Activated CD4-positive, alpha-beta memory T cell treated with anti-CD3 and anti-CD28 coated beads for 36 hours (primary cell): ENCODE measurements around the gene CPLANE1. TPM values are rescaled to one million over a fixed set of nuclear protein-coding genes. Genes with fewer than 3 reads are reported as not detected.

Experiments used
- CTCF ChIA-PET: fragments of 350-600 bp; sonication (Branson Sonifier 250); formaldehyde crosslinking; loops from one replicate; lab custom pipeline; 2021; ENCODE audit warnings: antibody characterized with exemption, inconsistent platforms; lab: Charles Lee
- POLR2A ChIA-PET: fragments of 350-600 bp; sonication (Branson Sonifier 250); formaldehyde crosslinking; loops from one replicate; lab custom pipeline; 2021; ENCODE audit warnings: antibody characterized with exemption; lab: Charles Lee
- DNase-seq: peaks from one replicate; pipeline ENCODE4 v3.0.0-alpha.2; 2020
- H3K27ac Mint-ChIP-seq: one replicate; pipeline ENCODE4 v1.8.0; 2021; ENCODE audit warnings: mixed read lengths
- H3K27me3 Mint-ChIP-seq: one replicate; pipeline ENCODE4 v1.8.0; 2021; ENCODE audit warnings: mixed read lengths
- H3K36me3 Mint-ChIP-seq: one replicate; pipeline ENCODE4 v1.8.0; 2021; ENCODE audit warnings: mixed read lengths
- H3K4me1 Mint-ChIP-seq: one replicate; pipeline ENCODE4 v1.8.0; 2021; ENCODE audit warnings: low read depth, mixed read lengths
- H3K4me3 Mint-ChIP-seq: one replicate; pipeline ENCODE4 v1.8.0; 2021; ENCODE audit warnings: mild to moderate bottlenecking, mixed read lengths
- H3K9me3 Mint-ChIP-seq: one replicate; pipeline ENCODE4 v1.8.0; 2021; ENCODE audit warnings: mixed read lengths
- intact Hi-C: fragments of 100-400 bp; cut with micrococcal nuclease; formaldehyde crosslinking; loops from one replicate; pipeline ENCODE4 v1.15.1; 2023
- total RNA-seq, 2 experiments: library from RNA; stranded (reverse); gene quantifications; one replicate each; pipeline ENCODE4 v1.2.3, GENCODE V29; 2021

Gene CPLANE1
- total RNA-seq, 2 experiments from 2014 or later, result 4.4 to 5.8 TPM

DNA sequence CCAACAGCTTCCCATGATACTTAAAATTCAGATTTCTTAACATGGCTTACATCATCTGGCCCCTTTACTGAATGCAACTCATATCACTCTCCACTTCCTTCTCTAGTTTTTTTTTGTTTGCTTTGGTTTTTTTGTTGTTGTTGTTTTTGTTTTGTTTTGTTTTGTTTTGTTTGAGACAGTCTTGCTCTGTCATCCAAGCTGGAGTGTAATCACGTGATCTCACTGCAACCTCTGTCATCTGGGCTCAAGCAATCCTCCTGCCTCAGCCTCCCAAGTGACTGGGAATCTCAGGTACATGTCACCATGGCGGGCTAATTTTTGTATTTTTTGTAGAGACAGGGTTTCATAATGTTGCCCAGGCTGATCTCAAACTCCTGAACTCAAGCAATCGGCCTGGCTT, 41.4 kb downstream of the CPLANE1 start:
- Mint-ChIP-seq H3K27me3 (no peaks in the 10 kb centered on the region), H3K36me3 (peaks cover 4% of the 10 kb centered on the region), H3K9me3 (no peaks in the 10 kb centered on the region), H3K27ac (no peak overlapping the region), H3K4me3 (no peak overlapping the region), H3K4me1 (no peaks in the 10 kb centered on the region)
- intact Hi-C loops, result no loop called here
- ChIA-PET POLR2A (no interaction called here), CTCF (no interaction called here)
- no peak for DNase-seq

GRCh38 chr5:37206736-37207135, 42.4 kb downstream of the CPLANE1 start:
- ChIA-PET POLR2A (no interaction called here), CTCF (no interaction called here)
- Mint-ChIP-seq H3K27me3 (no peaks in the 10 kb centered on the region), H3K9me3 (no peaks in the 10 kb centered on the region), H3K27ac (no peak overlapping the region), H3K4me3 (no peak overlapping the region), H3K4me1 (no peaks in the 10 kb centered on the region), H3K36me3 (peaks cover 4% of the 10 kb centered on the region)
- DNase-seq, result no peak
- intact Hi-C loops, result no loop called here

DNA sequence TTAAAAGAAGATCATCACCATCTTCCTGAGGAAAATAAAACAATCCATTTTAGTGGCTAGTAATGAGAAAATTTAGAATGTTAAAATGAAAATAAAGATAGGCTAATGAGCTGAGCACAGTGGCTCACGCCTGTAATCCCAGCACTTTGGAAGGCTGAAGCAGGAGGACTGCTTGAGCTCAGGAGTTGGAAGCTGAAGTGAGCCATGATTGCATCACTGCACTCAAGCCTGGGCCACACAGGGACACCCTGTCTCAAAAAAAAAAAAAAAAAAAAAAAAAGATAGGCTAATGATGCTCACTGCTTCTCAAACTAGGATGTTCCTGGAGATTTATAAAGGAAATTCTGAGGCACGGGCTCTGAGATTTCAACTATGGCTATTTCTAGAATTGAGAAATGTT, 50.3 kb downstream of the CPLANE1 start:
- Mint-ChIP-seq H3K27me3 (no peaks in the 10 kb centered on the region), H3K9me3 (no peaks in the 10 kb centered on the region), H3K36me3 (peaks cover 5% of the 10 kb centered on the region), H3K4me1 (peaks cover 18% of the 10 kb centered on the region), H3K4me3 (no peak overlapping the region), H3K27ac (no peak overlapping the region)
- no peak for DNase-seq
- ChIA-PET POLR2A (no interaction called here), CTCF (no interaction called here)
- intact Hi-C loops, result loop anchor here (5.0 kb wide), 1 partner anchor 48 kb away; the partner anchor contains the start of gene CPLANE1

GRCh38 chr5:37198061-37198460, 51.1 kb downstream of the CPLANE1 start:
- Mint-ChIP-seq H3K27ac (no peak overlapping the region), H3K36me3 (peaks cover 5% of the 10 kb centered on the region), H3K4me1 (peaks cover 18% of the 10 kb centered on the region), H3K9me3 (no peaks in the 10 kb centered on the region), H3K27me3 (no peaks in the 10 kb centered on the region), H3K4me3 (peak overlapping the region; percentile 4)
- peak; percentile 12 for DNase-seq
- CTCF ChIA-PET, result no interaction called here
- intact Hi-C loops, result loop anchor here (5.0 kb wide), 1 partner anchor 49 kb away; the partner anchor contains the start of gene CPLANE1
- POLR2A ChIA-PET, result no interaction called here

- no peak for DNase-seq
- Mint-ChIP-seq H3K9me3 (no peaks in the 10 kb centered on the region), H3K27me3 (no peaks in the 10 kb centered on the region), H3K27ac (peak overlapping the region; percentile 30), H3K4me1 (peaks cover 18% of the 10 kb centered on the region), H3K4me3 (peak overlapping the region; percentile 2), H3K36me3 (peaks cover 5% of the 10 kb centered on the region)
- intact Hi-C loops, result loop anchor here (5.0 kb wide), 1 partner anchor 50 kb away; the partner anchor contains the start of gene CPLANE1
- ChIA-PET POLR2A (no interaction called here), CTCF (no interaction called here)
These were observed 51.7 kb downstream of the CPLANE1 start for GRCh38 chr5:37197340-37198050.

- no peak overlapping the region for H3K4me3 Mint-ChIP-seq
- DNase-seq, result no peak
- H3K27me3 Mint-ChIP-seq, result no peaks in the 10 kb centered on the region
- ChIA-PET CTCF (interaction anchor here (0.8 kb wide), 1 partner anchor 35 kb away, joined by 4 read pairs; no protein-coding TSS in a partner anchor), POLR2A (interaction anchor here (0.6 kb wide), 1 partner anchor 19 kb away, joined by 4 read pairs; no protein-coding TSS in a partner anchor)
- no peak overlapping the region for H3K27ac Mint-ChIP-seq
- H3K9me3 Mint-ChIP-seq, result no peaks in the 10 kb centered on the region
- peaks cover 6% of the 10 kb centered on the region for H3K36me3 Mint-ChIP-seq
- intact Hi-C loops, result no loop called here
- no peaks in the 10 kb centered on the region for H3K4me1 Mint-ChIP-seq
These were observed 58.6 kb downstream of the CPLANE1 start for GRCh38 chr5:37190592-37190991.

DNA sequence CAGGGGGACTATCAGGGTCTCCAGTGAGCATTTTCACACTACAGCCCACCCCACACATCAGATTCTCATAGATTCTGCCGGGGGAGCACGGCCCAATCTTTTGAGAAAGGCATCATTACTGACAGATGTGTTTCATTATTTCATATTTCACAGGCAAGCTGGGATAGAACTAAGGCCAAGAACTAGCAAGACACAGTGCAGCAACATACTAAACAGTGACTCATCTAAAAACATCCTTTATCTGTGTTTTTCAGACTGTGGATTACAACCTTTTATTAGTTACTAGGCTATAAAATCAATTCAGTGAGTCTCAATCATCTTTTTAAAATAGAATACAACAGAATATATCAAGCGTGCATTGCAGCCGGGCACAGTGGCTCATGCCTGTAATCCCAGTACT, 59.8 kb downstream of the CPLANE1 start:
- H3K9me3 Mint-ChIP-seq, result no peaks in the 10 kb centered on the region
- intact Hi-C loops, result no loop called here
- H3K27me3 Mint-ChIP-seq, result no peaks in the 10 kb centered on the region
- H3K4me3 Mint-ChIP-seq, result no peak overlapping the region
- H3K36me3 Mint-ChIP-seq, result peaks cover 6% of the 10 kb centered on the region
- H3K4me1 Mint-ChIP-seq, result no peaks in the 10 kb centered on the region
- ChIA-PET CTCF (no interaction called here), POLR2A (no interaction called here)
- H3K27ac Mint-ChIP-seq, result no peak overlapping the region
- no peak for DNase-seq

DNA sequence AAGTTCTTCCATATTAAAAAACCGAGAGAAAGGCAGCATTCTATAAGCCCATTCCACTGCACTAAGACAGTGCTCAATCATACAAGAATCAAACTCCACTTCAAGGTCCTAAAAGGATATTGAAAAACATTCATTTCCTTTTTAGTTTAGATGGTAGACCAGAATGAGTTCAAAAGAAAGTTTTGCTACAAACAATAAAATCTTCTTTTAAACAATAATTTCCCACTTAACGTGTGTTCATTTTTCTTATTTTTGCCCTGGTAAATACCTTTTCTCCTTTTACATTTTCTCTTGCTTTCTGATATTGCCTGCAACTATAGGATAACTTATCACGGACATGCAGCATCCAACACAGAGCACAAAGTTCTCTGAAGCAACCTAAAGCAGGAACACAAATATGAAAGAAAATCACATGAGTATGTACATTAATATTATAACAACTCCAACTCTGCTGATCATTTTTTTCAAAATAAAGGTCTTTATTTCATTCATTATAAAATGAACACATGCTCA, 61.7 kb downstream of the CPLANE1 start:
- DNase-seq, result no peak
- POLR2A ChIA-PET, result no interaction called here
- Mint-ChIP-seq H3K27me3 (no peaks in the 10 kb centered on the region), H3K4me3 (no peak overlapping the region), H3K36me3 (peaks cover 12% of the 10 kb centered on the region), H3K27ac (no peak overlapping the region), H3K9me3 (no peaks in the 10 kb centered on the region), H3K4me1 (no peaks in the 10 kb centered on the region)
- intact Hi-C loops, result no loop called here
- CTCF ChIA-PET, result no interaction called here

DNA sequence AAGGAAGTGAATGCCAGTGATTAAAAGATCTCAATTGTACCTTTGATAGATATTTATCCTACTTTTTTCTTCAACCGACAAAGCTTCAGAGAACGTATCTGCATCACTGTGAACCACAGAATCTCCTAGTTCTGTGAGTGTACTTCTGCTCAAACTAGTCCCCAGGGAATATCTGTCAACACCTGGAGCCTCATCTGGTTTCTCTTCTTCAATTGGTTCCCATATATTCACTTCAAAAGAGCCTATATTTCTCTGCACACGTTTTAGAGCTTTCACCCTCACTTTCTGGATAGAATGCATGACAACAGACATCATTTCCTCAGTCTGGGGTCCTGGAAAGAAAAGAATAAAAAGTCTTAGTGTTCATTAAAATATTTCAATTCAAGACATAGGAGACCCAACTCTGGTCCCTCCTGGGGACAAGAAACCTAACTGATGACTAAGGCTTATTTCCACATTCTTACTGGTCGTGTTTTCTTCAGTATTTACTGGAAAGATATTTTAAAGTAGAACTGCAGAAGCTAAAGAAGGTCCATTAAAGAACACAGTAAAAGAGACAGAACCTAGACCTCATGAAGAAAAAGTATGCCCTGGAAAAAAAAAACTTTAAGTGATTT, 64.3 kb downstream of the CPLANE1 start:
- Mint-ChIP-seq H3K27me3 (no peaks in the 10 kb centered on the region), H3K9me3 (no peaks in the 10 kb centered on the region), H3K4me1 (no peaks in the 10 kb centered on the region), H3K27ac (no peak overlapping the region), H3K36me3 (peaks cover 16% of the 10 kb centered on the region), H3K4me3 (no peak overlapping the region)
- ChIA-PET POLR2A (no interaction called here), CTCF (no interaction called here)
- intact Hi-C loops, result no loop called here
- no peak for DNase-seq

DNA sequence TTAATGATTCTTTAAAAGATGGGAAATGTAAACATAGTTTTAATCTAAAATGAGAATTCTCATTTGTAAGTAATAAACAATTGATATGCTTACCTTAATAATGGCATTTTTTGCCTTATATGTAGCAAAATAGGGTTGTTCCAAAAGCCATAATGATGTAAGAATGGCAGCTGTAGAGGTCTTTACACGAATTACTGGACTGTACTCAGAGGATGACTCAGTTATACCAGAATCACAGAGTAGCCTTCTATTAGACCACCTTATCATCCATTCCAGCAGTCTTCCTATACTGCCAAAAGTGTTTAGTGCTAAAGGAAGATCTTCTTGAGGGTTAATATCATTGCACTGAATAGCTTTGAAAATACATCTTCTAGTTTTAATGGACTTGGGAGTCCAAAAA, 66.5 kb downstream of the CPLANE1 start:
- Mint-ChIP-seq H3K4me3 (no peak overlapping the region), H3K27ac (no peak overlapping the region), H3K9me3 (no peaks in the 10 kb centered on the region), H3K4me1 (no peaks in the 10 kb centered on the region), H3K36me3 (peaks cover 19% of the 10 kb centered on the region), H3K27me3 (no peaks in the 10 kb centered on the region)
- CTCF ChIA-PET, result no interaction called here
- DNase-seq, result no peak
- POLR2A ChIA-PET, result no interaction called here
- intact Hi-C loops, result no loop called here

DNA sequence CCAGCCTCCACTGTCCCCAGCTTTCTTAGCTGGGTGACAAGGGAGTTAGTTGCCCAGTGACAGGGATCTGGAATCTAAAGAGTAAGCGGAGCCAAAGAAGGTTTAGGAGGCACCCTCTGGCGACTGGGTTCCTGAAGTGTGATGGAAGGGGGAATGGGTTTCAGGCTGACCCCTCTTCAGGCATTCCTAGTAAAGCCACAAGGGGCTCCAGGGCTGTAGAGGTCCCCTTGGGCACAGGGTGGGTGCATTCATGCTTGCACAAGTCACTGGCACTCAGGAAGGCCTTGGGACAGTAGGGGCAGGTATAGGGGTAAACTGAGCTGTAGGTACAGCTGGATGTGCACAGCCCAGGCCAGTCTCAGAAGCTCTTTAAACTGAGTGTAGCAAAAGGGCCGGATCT, 74.2 kb downstream of the CPLANE1 start:
- DNase-seq, result no peak
- no peak overlapping the region for H3K27ac Mint-ChIP-seq
- H3K27me3 Mint-ChIP-seq, result no peaks in the 10 kb centered on the region
- no peaks in the 10 kb centered on the region for H3K4me1 Mint-ChIP-seq
- peaks cover 19% of the 10 kb centered on the region for H3K36me3 Mint-ChIP-seq
- ChIA-PET CTCF (no interaction called here), POLR2A (no interaction called here)
- no peak overlapping the region for H3K4me3 Mint-ChIP-seq
- intact Hi-C loops, result no loop called here
- no peaks in the 10 kb centered on the region for H3K9me3 Mint-ChIP-seq

- Mint-ChIP-seq H3K36me3 (peaks cover 26% of the 10 kb centered on the region), H3K27ac (no peak overlapping the region), H3K9me3 (no peaks in the 10 kb centered on the region), H3K4me3 (no peak overlapping the region), H3K4me1 (no peaks in the 10 kb centered on the region), H3K27me3 (no peaks in the 10 kb centered on the region)
- ChIA-PET CTCF (no interaction called here), POLR2A (no interaction called here)
- DNase-seq, result no peak
- intact Hi-C loops, result no loop called here
These were observed 76.2 kb downstream of the CPLANE1 start for GRCh38 chr5:37172957-37173356.
